CD4-positive, alpha-beta T cell treated with Interleukin-4 for 1 hour (primary cell): ENCODE results near the gene EPS15.

ENCODE experiments used
- DNase-seq, 2 donors: peaks; one replicate each; pipeline ENCODE4 v3.0.0-alpha.2; 2020 to 2022

EPS15 gene

DNA sequence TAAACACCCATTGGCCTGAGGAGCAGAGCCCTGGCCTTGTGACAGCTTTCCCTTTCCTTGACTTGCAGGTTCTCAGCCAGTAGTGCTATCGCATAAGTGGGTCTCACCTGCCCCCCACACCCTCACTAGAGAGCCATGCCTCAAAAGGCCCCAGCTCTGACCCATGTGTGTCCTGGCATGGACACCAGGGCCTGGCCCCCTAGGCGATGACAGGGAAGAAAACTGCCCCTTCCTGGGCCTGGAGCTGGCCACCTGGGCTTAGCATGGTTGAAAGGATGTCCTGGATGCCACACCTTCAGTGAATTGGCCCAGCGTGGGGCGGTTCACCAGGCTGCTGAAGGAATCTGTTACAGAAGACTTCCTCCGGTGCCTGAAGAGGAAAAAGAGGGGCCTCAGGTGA lies 207.2 kb downstream of the EPS15 start:
- DNase-seq = no peak

DNA sequence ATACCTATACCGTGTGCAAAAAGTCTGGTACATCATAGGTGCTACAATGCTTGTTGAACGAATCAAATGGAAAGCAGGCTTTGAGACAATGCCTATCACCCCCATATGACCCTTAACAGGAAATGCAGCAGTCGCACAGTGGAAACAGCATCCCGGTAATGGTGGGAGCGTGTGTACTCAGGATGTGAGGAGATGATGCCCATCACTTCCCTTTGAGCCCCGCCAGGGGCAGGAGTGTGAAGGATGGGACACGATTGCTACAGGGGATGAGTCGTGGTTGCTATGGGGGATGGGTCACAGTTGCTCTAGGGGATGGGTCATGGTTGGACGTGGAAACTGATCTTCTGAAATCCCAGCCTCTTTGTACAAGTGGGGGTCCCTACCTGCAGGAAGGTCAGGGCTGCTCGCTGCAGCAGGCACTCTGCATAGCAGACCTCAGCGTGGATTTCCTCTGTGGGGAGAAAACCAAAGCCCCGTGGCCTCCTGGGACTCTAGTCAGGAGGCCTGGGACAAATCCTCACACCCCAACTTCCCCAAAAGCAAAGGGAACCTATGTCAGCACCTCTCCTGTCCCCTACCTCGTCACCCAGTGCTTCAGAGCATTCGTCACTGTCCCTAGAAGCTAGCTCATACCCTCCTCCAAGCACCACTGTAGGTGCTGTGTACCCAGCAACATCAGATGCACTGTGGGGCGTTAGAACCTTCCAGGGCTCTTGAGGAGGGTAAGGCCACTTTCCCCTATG lies 208.0 kb downstream of the EPS15 start:
- no peak for DNase-seq

DNA sequence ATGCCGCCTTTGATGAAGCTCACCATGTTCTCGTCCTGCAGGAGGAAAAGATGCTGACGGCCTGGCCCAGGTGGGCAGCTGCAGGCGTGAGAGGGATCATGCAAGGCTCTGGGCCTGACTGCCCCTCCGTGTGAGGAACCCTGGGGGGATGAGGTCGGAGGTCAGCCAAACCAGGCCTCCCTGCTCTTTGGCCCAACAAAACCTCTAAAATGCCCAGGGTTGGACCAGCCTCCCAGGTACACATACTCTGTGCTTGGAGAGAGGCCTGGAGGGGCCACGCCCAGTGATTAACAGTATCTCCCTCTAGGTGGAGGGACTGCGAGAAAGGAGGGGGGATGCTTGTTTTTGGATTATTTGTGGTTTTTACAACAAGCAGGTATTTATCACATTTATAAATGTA lies 209.8 kb downstream of the EPS15 start:
- no peak for DNase-seq

DNA sequence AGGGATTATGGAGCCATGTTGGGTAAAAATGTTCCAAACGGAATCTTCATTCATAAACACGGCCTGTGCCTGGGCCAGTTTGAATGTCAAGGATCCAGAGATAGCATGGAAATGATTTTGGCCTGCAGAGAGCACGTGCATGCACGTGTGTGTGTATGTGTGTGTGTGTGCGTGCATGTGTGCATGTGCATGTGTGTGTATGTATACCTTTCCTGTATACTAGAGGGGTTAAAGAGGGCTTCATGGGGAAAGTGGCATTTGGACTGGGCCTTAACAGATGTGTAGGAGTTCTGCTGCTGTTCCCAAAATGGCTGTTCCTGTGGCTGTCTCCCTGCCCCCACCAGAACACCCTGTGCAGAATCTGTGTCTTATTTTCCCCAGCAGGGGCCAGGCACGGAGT lies 210.4 kb downstream of the EPS15 start:
- no peak for DNase-seq

DNA sequence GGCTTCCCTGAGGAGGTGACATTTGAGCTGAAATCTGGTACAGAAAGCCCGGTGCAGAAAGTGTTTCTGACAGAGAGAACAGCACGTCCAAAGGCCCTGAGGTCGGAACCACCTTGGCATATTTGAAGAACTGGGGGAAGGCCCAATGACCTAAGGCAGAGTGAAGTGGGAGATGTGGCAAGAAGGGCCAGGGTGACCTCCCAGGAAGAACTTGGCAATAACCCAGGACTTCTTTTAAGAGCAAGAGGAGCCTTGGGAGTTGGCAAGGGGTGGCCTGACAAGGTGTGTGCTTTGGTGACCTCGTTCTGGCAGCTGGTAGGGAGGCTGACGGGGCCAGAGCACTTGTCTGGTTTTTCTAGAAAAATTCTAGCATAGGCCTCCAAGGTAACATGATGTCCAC lies 212.1 kb downstream of the EPS15 start:
- no peak for DNase-seq

DNA sequence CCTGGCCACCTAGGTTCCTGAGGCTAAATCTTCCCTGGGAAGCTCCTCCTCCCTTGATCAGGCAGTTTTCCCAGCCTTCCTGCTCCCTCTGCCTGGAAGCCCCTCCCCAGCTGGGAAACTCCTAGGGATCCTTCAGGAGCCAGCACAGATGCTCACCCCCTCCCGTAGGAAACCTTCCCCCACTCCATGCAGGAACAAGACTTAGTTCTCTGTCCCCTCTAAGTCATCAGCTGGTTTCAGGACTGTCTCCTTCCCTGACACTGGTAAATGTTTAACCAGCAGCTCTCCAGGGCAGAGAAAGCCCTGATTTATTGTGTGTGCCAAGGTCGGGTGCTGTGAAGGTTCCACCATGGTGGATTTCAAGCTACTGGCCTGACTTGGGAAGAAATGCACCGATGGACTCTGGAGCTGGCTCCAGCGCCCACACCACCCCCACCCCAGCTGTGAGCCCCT lies 213.7 kb downstream of the EPS15 start:
- DNase-seq = no peak

DNA sequence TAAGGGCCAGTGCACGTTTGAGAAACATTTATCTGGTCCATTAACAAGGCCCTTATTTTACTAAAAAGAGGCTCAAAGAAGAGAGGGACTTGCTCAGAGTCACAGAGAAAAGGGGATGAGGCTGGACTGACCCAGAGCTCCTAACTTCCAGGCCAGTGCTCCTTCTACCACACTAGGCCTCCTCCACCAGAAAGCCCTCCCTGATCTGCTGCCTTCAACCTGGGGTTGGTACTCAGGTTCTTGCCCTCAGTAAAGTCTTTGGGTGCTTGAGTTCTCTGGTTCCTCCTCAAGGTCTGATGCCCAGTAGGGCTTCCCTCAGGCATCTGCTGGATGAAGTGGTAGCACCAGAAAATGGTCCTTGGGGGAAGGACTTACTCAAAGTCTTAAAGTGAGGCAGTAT lies 214.7 kb downstream of the EPS15 start:
- no peak for DNase-seq
